ENCODE measurements around the gene HIC1. TPM values are rescaled to one million over a fixed set of nuclear protein-coding genes. Genes with fewer than 3 reads are reported as not detected.

Gene HIC1
- total RNA-seq, 1 donor from 2014 or later, result 42.6 TPM

GRCh38 chr17:2084036-2084765, 29.3 kb downstream of the HIC1 start:
- peaks cover 57% of the 10 kb centered on the region for H3K36me3 Mint-ChIP-seq (ENCODE audit: low read depth)
- H3K27me3 Mint-ChIP-seq (ENCODE audit: low read depth), result no peaks in the 10 kb centered on the region
- intact Hi-C loops (cut with micrococcal nuclease), result loop anchor here (10.0 kb wide), 1 partner anchor 51 kb away; no protein-coding TSS in a partner anchor
- peaks cover 78% of the 10 kb centered on the region for H3K4me1 Mint-ChIP-seq (ENCODE audit: low read depth)
- H3K27ac Mint-ChIP-seq, result peak overlapping the region; percentile 70
- no peak for DNase-seq (ENCODE audit: low spot score)
- H3K9me3 Mint-ChIP-seq, result no peaks in the 10 kb centered on the region
- H3K4me3 Mint-ChIP-seq (ENCODE audit: low read depth), result peak overlapping the region; percentile 10

- peak overlapping the region; percentile 70 for H3K27ac Mint-ChIP-seq
- DNase-seq (ENCODE audit: low spot score), result no peak
- peaks cover 52% of the 10 kb centered on the region for H3K36me3 Mint-ChIP-seq (ENCODE audit: low read depth)
Measured at GRCh38 chr17:2084766-2085647, 30.1 kb downstream of the HIC1 start.

GRCh38 chr17:2085648-2085949, 30.7 kb downstream of the HIC1 start:
- peak overlapping the region; percentile 5 for H3K27ac Mint-ChIP-seq

More at GRCh38 chr17:2084766-2085647, 30.1 kb downstream of the HIC1 start:
- Mint-ChIP-seq H3K4me1 (ENCODE audit: low read depth) (peaks cover 87% of the 10 kb centered on the region), H3K27me3 (ENCODE audit: low read depth) (no peaks in the 10 kb centered on the region), H3K4me3 (ENCODE audit: low read depth) (no peak overlapping the region), H3K9me3 (no peaks in the 10 kb centered on the region)
- intact Hi-C loops (cut with micrococcal nuclease), result loop anchor here (10.0 kb wide), 1 partner anchor 50 kb away; no protein-coding TSS in a partner anchor

GRCh38 chr17:2086306-2086705, 31.4 kb downstream of the HIC1 start:
- no peak overlapping the region for H3K4me3 Mint-ChIP-seq (ENCODE audit: low read depth)
- H3K27ac Mint-ChIP-seq, result peak overlapping the region; percentile 72
- peaks cover 95% of the 10 kb centered on the region for H3K4me1 Mint-ChIP-seq (ENCODE audit: low read depth)
- H3K9me3 Mint-ChIP-seq, result no peaks in the 10 kb centered on the region
- no peak for DNase-seq (ENCODE audit: low spot score)
- intact Hi-C loops (cut with micrococcal nuclease), result loop anchor here (2.0 to 10.0 kb wide), 3 partner anchors 14 to 180 kb away; no protein-coding TSS in a partner anchor
- peaks cover 49% of the 10 kb centered on the region for H3K36me3 Mint-ChIP-seq (ENCODE audit: low read depth)
- no peaks in the 10 kb centered on the region for H3K27me3 Mint-ChIP-seq (ENCODE audit: low read depth)

More at GRCh38 chr17:2085648-2085949, 30.7 kb downstream of the HIC1 start:
- DNase-seq (ENCODE audit: low spot score), result no peak
- Mint-ChIP-seq H3K36me3 (ENCODE audit: low read depth) (peaks cover 50% of the 10 kb centered on the region), H3K4me1 (ENCODE audit: low read depth) (peaks cover 92% of the 10 kb centered on the region), H3K27me3 (ENCODE audit: low read depth) (no peaks in the 10 kb centered on the region), H3K9me3 (no peaks in the 10 kb centered on the region), H3K4me3 (ENCODE audit: low read depth) (no peak overlapping the region)
- intact Hi-C loops (cut with micrococcal nuclease), result loop anchor here (10.0 kb wide), 1 partner anchor 49 kb away; no protein-coding TSS in a partner anchor

GRCh38 chr17:2087597-2088211, 32.8 kb downstream of the HIC1 start:
- intact Hi-C loops (cut with micrococcal nuclease), result loop anchor here (2.0 to 10.0 kb wide), 4 partner anchors 13 to 179 kb away; no protein-coding TSS in a partner anchor
- H3K9me3 Mint-ChIP-seq, result no peaks in the 10 kb centered on the region
- H3K4me1 Mint-ChIP-seq (ENCODE audit: low read depth), result peaks cover 93% of the 10 kb centered on the region
- peak overlapping the region; percentile 72 for H3K27ac Mint-ChIP-seq
- H3K27me3 Mint-ChIP-seq (ENCODE audit: low read depth), result no peaks in the 10 kb centered on the region
- peak overlapping the region; percentile 61 for H3K4me3 Mint-ChIP-seq (ENCODE audit: low read depth)
- DNase-seq (ENCODE audit: low spot score), result peak; percentile 68
- H3K36me3 Mint-ChIP-seq (ENCODE audit: low read depth), result peaks cover 47% of the 10 kb centered on the region

GRCh38 chr17:2089021-2089422, 34.1 kb downstream of the HIC1 start:
- peak overlapping the region; percentile 91 for H3K4me3 Mint-ChIP-seq (ENCODE audit: low read depth)
- no peak for DNase-seq (ENCODE audit: low spot score)
- H3K4me1 Mint-ChIP-seq (ENCODE audit: low read depth), result peaks cover 85% of the 10 kb centered on the region
- peaks cover 44% of the 10 kb centered on the region for H3K36me3 Mint-ChIP-seq (ENCODE audit: low read depth)
- H3K27me3 Mint-ChIP-seq (ENCODE audit: low read depth), result no peaks in the 10 kb centered on the region
- no peaks in the 10 kb centered on the region for H3K9me3 Mint-ChIP-seq
- H3K27ac Mint-ChIP-seq, result peak overlapping the region; percentile 98
- intact Hi-C loops (cut with micrococcal nuclease), result loop anchor here (1.0 to 10.0 kb wide), 4 partner anchors 19 to 174 kb away; no protein-coding TSS in a partner anchor

GRCh38 chr17:2090210-2090641, 35.3 kb downstream of the HIC1 start:
- Mint-ChIP-seq H3K36me3 (ENCODE audit: low read depth) (peaks cover 35% of the 10 kb centered on the region), H3K27ac (peak overlapping the region; percentile 98), H3K4me1 (ENCODE audit: low read depth) (peaks cover 77% of the 10 kb centered on the region)

GRCh38 chr17:2090804-2091534, 36.1 kb downstream of the HIC1 start:
- H3K4me1 Mint-ChIP-seq (ENCODE audit: low read depth), result peaks cover 71% of the 10 kb centered on the region
- no peak for DNase-seq (ENCODE audit: low spot score)
- intact Hi-C loops (cut with micrococcal nuclease), result loop anchor here (5.0 kb wide), 1 partner anchor 66 kb away; no protein-coding TSS in a partner anchor
- peak overlapping the region; percentile 4 for H3K27ac Mint-ChIP-seq
- peaks cover 28% of the 10 kb centered on the region for H3K36me3 Mint-ChIP-seq (ENCODE audit: low read depth)
- no peaks in the 10 kb centered on the region for H3K27me3 Mint-ChIP-seq (ENCODE audit: low read depth)
- peak overlapping the region; percentile 91 for H3K4me3 Mint-ChIP-seq (ENCODE audit: low read depth)
- H3K9me3 Mint-ChIP-seq, result no peaks in the 10 kb centered on the region

More at GRCh38 chr17:2090210-2090641, 35.3 kb downstream of the HIC1 start:
- H3K4me3 Mint-ChIP-seq (ENCODE audit: low read depth), result peak overlapping the region; percentile 91
- intact Hi-C loops (cut with micrococcal nuclease), result loop anchor here (5.0 kb wide), 1 partner anchor 67 kb away; no protein-coding TSS in a partner anchor
- no peaks in the 10 kb centered on the region for H3K27me3 Mint-ChIP-seq (ENCODE audit: low read depth)
- no peak for DNase-seq (ENCODE audit: low spot score)
- H3K9me3 Mint-ChIP-seq, result no peaks in the 10 kb centered on the region

- no peak for DNase-seq (ENCODE audit: low spot score)
- H3K4me3 Mint-ChIP-seq (ENCODE audit: low read depth), result no peak overlapping the region
- intact Hi-C loops (cut with micrococcal nuclease), result loop anchor here (5.0 kb wide), 1 partner anchor 65 kb away; no protein-coding TSS in a partner anchor
- no peaks in the 10 kb centered on the region for H3K9me3 Mint-ChIP-seq
- H3K27ac Mint-ChIP-seq, result peak overlapping the region; percentile 9
- H3K36me3 Mint-ChIP-seq (ENCODE audit: low read depth), result peaks cover 22% of the 10 kb centered on the region
- peaks cover 58% of the 10 kb centered on the region for H3K4me1 Mint-ChIP-seq (ENCODE audit: low read depth)
- H3K27me3 Mint-ChIP-seq (ENCODE audit: low read depth), result no peaks in the 10 kb centered on the region
Measured at GRCh38 chr17:2092253-2092652, 37.4 kb downstream of the HIC1 start.

GRCh38 chr17:2093349-2093748, 38.4 kb downstream of the HIC1 start:
- intact Hi-C loops (cut with micrococcal nuclease), result loop anchor here (5.0 kb wide), 1 partner anchor 64 kb away; no protein-coding TSS in a partner anchor
- Mint-ChIP-seq H3K27me3 (ENCODE audit: low read depth) (no peaks in the 10 kb centered on the region), H3K4me1 (ENCODE audit: low read depth) (peaks cover 57% of the 10 kb centered on the region), H3K4me3 (ENCODE audit: low read depth) (no peak overlapping the region), H3K9me3 (no peaks in the 10 kb centered on the region), H3K36me3 (ENCODE audit: low read depth) (peaks cover 24% of the 10 kb centered on the region), H3K27ac (no peak overlapping the region)
- DNase-seq (ENCODE audit: low spot score), result no peak

- no peaks in the 10 kb centered on the region for H3K9me3 Mint-ChIP-seq
- peaks cover 25% of the 10 kb centered on the region for H3K36me3 Mint-ChIP-seq (ENCODE audit: low read depth)
- H3K27ac Mint-ChIP-seq, result no peak overlapping the region
- intact Hi-C loops (cut with micrococcal nuclease), result loop anchor here (5.0 kb wide), 1 partner anchor 62 kb away; no protein-coding TSS in a partner anchor
- H3K4me3 Mint-ChIP-seq (ENCODE audit: low read depth), result no peak overlapping the region
- H3K27me3 Mint-ChIP-seq (ENCODE audit: low read depth), result no peaks in the 10 kb centered on the region
- DNase-seq (ENCODE audit: low spot score), result no peak
- H3K4me1 Mint-ChIP-seq (ENCODE audit: low read depth), result peaks cover 42% of the 10 kb centered on the region
Measured at GRCh38 chr17:2094891-2095535, 40.1 kb downstream of the HIC1 start.
